HUES64 (cell line): Measurements from ENCODE around the gene MLF2.
A peak's percentile ranks its signal among the peaks of the same experiment; 100 is the strongest.

Experiments used
- H3K27ac ChIP-seq: 2 replicates; pipeline ENCODE4 v1.7.0; 2013; ENCODE audit warnings: low read depth, low read length, inconsistent platforms
- H3K27me3 ChIP-seq: 2 replicates; pipeline ENCODE4 v1.6.1; 2013; ENCODE audit warnings: mild to moderate bottlenecking, low read length; ENCODE audit not compliant: insufficient read depth
- H3K36me3 ChIP-seq: 2 replicates; pipeline ENCODE4 v1.6.1; 2013; ENCODE audit warnings: mild to moderate bottlenecking, low read length; ENCODE audit not compliant: insufficient read depth
- H3K4me1 ChIP-seq: 2 replicates; pipeline ENCODE4 v1.6.1; 2013; ENCODE audit warnings: mild to moderate bottlenecking, low read length, moderate library complexity; ENCODE audit not compliant: insufficient read depth
- H3K4me3 ChIP-seq: 2 replicates; pipeline ENCODE4 v1.5.1; 2013; ENCODE audit warnings: mild to moderate bottlenecking, low read length, moderate library complexity
- H3K9ac ChIP-seq: 2 replicates; pipeline ENCODE4 v1.6.1; 2013; ENCODE audit warnings: mild to moderate bottlenecking, low read depth, low read length
- H3K9me3 ChIP-seq: 2 replicates; pipeline ENCODE4 v1.6.1; 2013; ENCODE audit warnings: low read depth, low read length; ENCODE audit not compliant: insufficient read depth
- WGBS: fragments of 150-250, 120-280 bp; methylation state at CpG from one replicate; pipeline ENCODE4 v1.1.7; 2013; ENCODE audit warnings: missing lambda C conversion rate; 5-methylcytosine and 5-hydroxymethylcytosine counted together

The MLF2 gene

DNA sequence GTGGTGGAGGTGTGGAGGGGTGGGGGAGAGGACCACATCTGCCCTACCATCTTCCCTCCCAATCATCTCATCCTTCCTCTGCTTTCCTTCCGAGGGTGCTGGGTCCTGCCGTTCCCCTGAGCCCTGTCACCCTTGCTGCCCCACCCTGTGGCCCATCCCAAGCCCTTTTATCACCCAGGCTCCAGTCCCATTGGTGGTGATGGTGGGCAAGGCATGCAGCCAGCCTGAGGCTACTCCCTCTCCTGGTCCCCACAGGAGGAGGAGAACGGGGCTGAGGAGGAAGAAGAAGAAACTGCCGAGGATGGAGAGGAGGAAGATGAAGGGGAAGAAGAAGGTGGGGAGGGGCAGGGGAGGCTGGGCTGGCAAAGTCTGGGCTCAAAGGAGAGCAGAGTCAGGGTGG lies 16.7 kb upstream of the MLF2 start:
- Histone ChIP-seq H3K27ac (no peak overlapping the region), H3K4me1 (peaks cover 31% of the 10 kb centered on the region), H3K9me3 (no peaks in the 10 kb centered on the region), H3K9ac (no peak overlapping the region), H3K27me3 (peaks cover 27% of the 10 kb centered on the region), H3K36me3 (peaks cover 24% of the 10 kb centered on the region), H3K4me3 (peak overlapping the region; percentile 96)
- 84% methylated on average over 4 of the region's 4 CpGs for whole genome bisulfite sequencing

GRCh38 chr12:6768990-6769389 lies 16.0 kb upstream of the MLF2 start:
- Histone ChIP-seq H3K9me3 (no peaks in the 10 kb centered on the region), H3K27me3 (peaks cover 20% of the 10 kb centered on the region), H3K36me3 (peaks cover 24% of the 10 kb centered on the region), H3K4me1 (peaks cover 32% of the 10 kb centered on the region), H3K4me3 (peak overlapping the region; percentile 96), H3K27ac (peak overlapping the region; percentile 81), H3K9ac (peak overlapping the region; percentile 60)
- WGBS, result 8% methylated on average over 5 of the region's 6 CpGs

DNA sequence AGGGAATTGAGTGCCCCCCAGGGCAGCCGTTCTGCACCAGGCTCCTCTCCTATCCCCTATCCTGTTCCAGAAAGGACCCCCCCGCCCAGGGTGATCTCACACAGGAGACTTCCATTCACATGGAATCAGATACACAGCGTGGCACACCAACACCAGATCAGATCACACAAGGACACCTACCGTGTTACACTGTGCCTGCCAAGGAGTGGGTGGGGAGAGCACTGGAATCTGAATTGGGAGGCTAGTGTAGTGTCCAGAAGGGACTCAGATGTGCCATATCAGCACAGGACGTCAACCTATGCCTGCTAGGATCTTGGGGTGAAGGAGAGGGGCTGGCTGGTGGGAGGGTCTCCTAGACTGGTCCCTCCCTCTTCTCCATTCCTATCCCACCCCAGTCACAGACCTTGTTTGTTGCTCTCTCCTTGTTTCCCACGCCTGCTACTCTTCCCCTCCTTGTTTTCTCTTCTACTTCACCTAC lies 15.5 kb upstream of the MLF2 start:
- WGBS, result 7% methylated on average over 6 of the region's 6 CpGs
- Histone ChIP-seq H3K27me3 (peaks cover 15% of the 10 kb centered on the region), H3K9me3 (no peaks in the 10 kb centered on the region), H3K36me3 (peaks cover 24% of the 10 kb centered on the region), H3K9ac (peak overlapping the region; percentile 60), H3K4me1 (peaks cover 36% of the 10 kb centered on the region), H3K4me3 (peak overlapping the region; percentile 96), H3K27ac (peak overlapping the region; percentile 81)

- H3K27ac ChIP-seq, result peak overlapping the region; percentile 75
- peak overlapping the region; percentile 96 for H3K4me3 ChIP-seq
- peaks cover 6% of the 10 kb centered on the region for H3K27me3 ChIP-seq
- peak overlapping the region; percentile 77 for H3K9ac ChIP-seq
- WGBS, result 1% methylated on average over 41 of the region's 44 CpGs
- H3K9me3 ChIP-seq, result no peaks in the 10 kb centered on the region
- H3K4me1 ChIP-seq, result peaks cover 35% of the 10 kb centered on the region
- peaks cover 24% of the 10 kb centered on the region for H3K36me3 ChIP-seq
Observed at GRCh38 chr12:6767353-6768319, 14.7 kb upstream of the MLF2 start.

DNA sequence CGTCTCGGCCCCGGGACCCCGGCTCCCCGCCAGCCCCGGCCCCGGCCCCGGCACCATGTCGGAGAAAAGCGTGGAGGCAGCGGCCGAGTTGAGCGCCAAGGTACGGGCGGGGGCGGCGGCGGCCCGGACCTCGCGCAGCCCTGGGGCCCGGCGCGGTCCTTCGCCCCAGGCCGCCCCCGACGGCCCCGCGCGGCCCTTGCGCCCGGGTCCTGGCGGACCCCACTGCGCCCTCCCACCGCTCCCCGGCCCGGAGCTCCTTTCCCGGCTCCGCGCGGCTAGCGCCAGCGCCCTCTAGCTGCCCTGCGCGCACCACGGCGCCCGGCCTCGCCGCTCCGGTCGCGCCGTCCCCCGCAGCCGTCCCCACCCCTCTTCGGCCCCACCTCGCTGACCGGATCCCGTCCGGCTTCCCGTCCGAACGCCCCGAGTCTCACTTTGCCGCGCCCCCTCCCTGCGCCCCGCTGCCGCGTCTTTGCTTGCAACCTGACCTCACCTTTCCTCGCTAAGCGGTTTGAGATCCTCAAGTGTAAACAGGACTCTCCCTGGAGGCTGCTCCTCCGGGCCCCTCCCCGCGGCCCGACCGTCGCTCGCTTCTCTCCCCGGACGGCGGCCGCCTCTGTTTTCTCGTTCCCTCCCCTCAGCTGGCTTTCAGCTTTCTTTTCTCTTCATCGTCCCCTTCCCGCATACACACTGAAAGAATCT lies 13.9 kb upstream of the MLF2 start:
- Histone ChIP-seq H3K36me3 (peaks cover 24% of the 10 kb centered on the region), H3K27me3 (peaks cover 2% of the 10 kb centered on the region; the same call in 1 of the 2 replicates), H3K4me1 (peaks cover 35% of the 10 kb centered on the region), H3K27ac (peak overlapping the region; percentile 75), H3K4me3 (peak overlapping the region; percentile 96), H3K9ac (peak overlapping the region; percentile 77), H3K9me3 (no peaks in the 10 kb centered on the region)
- under 1% methylated on average over 88 of the region's 88 CpGs for WGBS

- H3K4me3 ChIP-seq, result peak within 1 kb of the TSS; percentile 96
- peaks cover 16% of the 10 kb centered on the region for H3K36me3 ChIP-seq
- H3K9me3 ChIP-seq, result no peaks in the 10 kb centered on the region
- peaks cover 35% of the 10 kb centered on the region for H3K4me1 ChIP-seq
- H3K27me3 ChIP-seq, result no peaks in the 10 kb centered on the region
- peak within 1 kb of the TSS; percentile 75 for H3K27ac ChIP-seq
- H3K9ac ChIP-seq, result peak within 1 kb of the TSS; percentile 77
- WGBS, result 1% methylated on average over 61 of the region's 63 CpGs
Observed at GRCh38 chr12:6765634-6766581, 13.0 kb upstream of the MLF2 start, which contains the start of gene PTMS. Gene PTMS, plus strand, starts transcription at chr12:6766363. Its CDS starts 343 bp downstream, at chr12:6766706.

GRCh38 chr12:6765048-6765633 lies 12.2 kb upstream of the MLF2 start:
- Histone ChIP-seq H3K4me3 (peak overlapping the region; percentile 96), H3K27ac (peak overlapping the region; percentile 75), H3K9me3 (no peaks in the 10 kb centered on the region), H3K9ac (peak overlapping the region; percentile 42; the same call in 1 of the 2 replicates), H3K4me1 (peaks cover 35% of the 10 kb centered on the region), H3K36me3 (peaks cover 10% of the 10 kb centered on the region), H3K27me3 (no peaks in the 10 kb centered on the region)
- WGBS, result 22% methylated on average over 7 of the region's 7 CpGs

GRCh38 chr12:6764011-6764828 lies 11.3 kb upstream of the MLF2 start:
- Histone ChIP-seq H3K9me3 (no peaks in the 10 kb centered on the region), H3K9ac (peak overlapping the region; percentile 39; the same call in 1 of the 2 replicates), H3K4me1 (peaks cover 30% of the 10 kb centered on the region), H3K27me3 (no peaks in the 10 kb centered on the region), H3K36me3 (peaks cover under 1% of the 10 kb centered on the region), H3K4me3 (peak overlapping the region; percentile 96), H3K27ac (peak overlapping the region; percentile 80)
- WGBS, result 6% methylated on average over 15 of the region's 16 CpGs

DNA sequence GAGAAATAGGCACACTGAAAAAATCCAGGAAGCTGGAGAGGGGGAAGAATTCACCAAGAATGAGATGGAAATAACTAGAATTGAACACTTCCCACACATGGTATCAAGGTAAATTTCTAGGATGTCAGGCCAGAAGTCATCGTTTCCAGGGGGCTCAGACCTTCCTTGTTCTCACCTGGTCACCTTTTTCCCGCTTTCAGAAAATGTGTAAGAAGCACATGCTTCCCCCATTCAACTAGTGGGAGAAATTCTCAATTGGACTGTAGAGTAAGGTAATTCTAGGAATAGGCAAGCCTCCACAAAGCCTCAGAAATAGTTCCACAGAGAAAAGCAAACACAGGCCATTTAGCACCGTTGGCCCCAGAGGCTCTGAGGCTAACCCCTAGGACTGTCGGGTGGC lies 10.4 kb upstream of the MLF2 start:
- WGBS, result 77% methylated on average over 4 of the region's 4 CpGs
- Histone ChIP-seq H3K4me3 (peak overlapping the region; percentile 22), H3K9ac (peak overlapping the region; percentile 39; the same call in 1 of the 2 replicates), H3K27me3 (no peaks in the 10 kb centered on the region), H3K27ac (peak overlapping the region; percentile 80), H3K9me3 (no peaks in the 10 kb centered on the region), H3K4me1 (peaks cover 22% of the 10 kb centered on the region), H3K36me3 (no peaks in the 10 kb centered on the region)
